ENCODE results near the gene EHMT2.
"Not testable (repeated sequence)": the region's sequence is repeated elsewhere in the genome, so short reads cannot be mapped to it uniquely, and the experiment has no call there.

The EHMT2 gene

GRCh38 chr6:31908791-31909190, 11.3 kb upstream of the EHMT2 start:
- H2BK5ac ChIP-seq (ENCODE audit: low read depth, low read length, poor library complexity, severe bottlenecking): no peak overlapping the region
- WGBS: 75% methylated on average over 4 of the region's 4 CpGs
- H3K14ac ChIP-seq (ENCODE audit: low read length in 2 of 2): no peak overlapping the region
- H2BK12ac ChIP-seq (ENCODE audit: low read length in 2 of 2): no peak overlapping the region
- no peak overlapping the region for H4K8ac ChIP-seq (ENCODE audit: low read length)
- no peaks in the 10 kb centered on the region for H3K79me1 ChIP-seq (replicated peaks; ENCODE audit: low read length, poor library complexity, severe bottlenecking)
- no peak overlapping the region for H3K4ac ChIP-seq (ENCODE audit: low read depth in 1 of 2, low read length in 2 of 2)
- no peak overlapping the region for H3K27ac ChIP-seq (ENCODE audit: low read length, poor library complexity, severe bottlenecking)
- H3K4me2 ChIP-seq (ENCODE audit: low read length, poor library complexity, severe bottlenecking): no peak overlapping the region
- H2BK15ac ChIP-seq (ENCODE audit: low read depth, poor library complexity, severe bottlenecking): no peak overlapping the region
- DNase-seq: peak; percentile 76
- no peak overlapping the region for H3K23ac ChIP-seq (ENCODE audit: low read length in 2 of 2)
- peak overlapping the region; percentile 21 for H3K9ac ChIP-seq (ENCODE audit: low read length)
- H3K4me3 ChIP-seq (ENCODE audit: insufficient read depth in 1 of 2, low read depth in 1 of 2, low read length in 2 of 2): no peak overlapping the region
- no peak overlapping the region for H3K18ac ChIP-seq (ENCODE audit: low read depth in 1 of 2, low read length in 2 of 2)
- peaks cover 4% of the 10 kb centered on the region for H3K4me1 ChIP-seq (ENCODE audit: control insufficient read depth, insufficient read depth, low read depth, low read length)
- H2AFZ ChIP-seq (ENCODE audit: low read depth, low read length): no peak overlapping the region
- H3K9me3 ChIP-seq (ENCODE audit: control insufficient read depth, low read length): no peaks in the 10 kb centered on the region
- no peaks in the 10 kb centered on the region for H3K36me3 ChIP-seq (ENCODE audit: control insufficient read depth in 1 of 2, insufficient read depth in 2 of 2, low read depth in 1 of 2, low read length in 2 of 2)
- H3K27me3 ChIP-seq (ENCODE audit: control insufficient read depth in 1 of 2, insufficient read depth in 1 of 2, low read length in 2 of 2): peaks cover 0 to 15% of the 10 kb centered on the region in 2 experiments
- no peak overlapping the region for H2AK5ac ChIP-seq (ENCODE audit: low read length, severe bottlenecking)
- H4K91ac ChIP-seq (ENCODE audit: low read length): no peak overlapping the region
- no peak overlapping the region for H2BK120ac ChIP-seq (ENCODE audit: low read depth, low read length)

GRCh38 chr6:31908255-31908654, 10.8 kb upstream of the EHMT2 start:
- not testable (repeated sequence) for H4K8ac ChIP-seq (ENCODE audit: low read length); H3K23ac ChIP-seq (ENCODE audit: low read length in 2 of 2); H2BK120ac ChIP-seq (ENCODE audit: low read depth, low read length); H2AFZ ChIP-seq (ENCODE audit: low read depth, low read length); H3K14ac ChIP-seq (ENCODE audit: low read length in 2 of 2); H3K4me2 ChIP-seq (ENCODE audit: low read length, poor library complexity, severe bottlenecking); H4K91ac ChIP-seq (ENCODE audit: low read length); H3K36me3 ChIP-seq (ENCODE audit: control insufficient read depth in 1 of 2, insufficient read depth in 2 of 2, low read depth in 1 of 2, low read length in 2 of 2); H3K4me3 ChIP-seq (ENCODE audit: insufficient read depth in 1 of 2, low read depth in 1 of 2, low read length in 2 of 2); H3K27ac ChIP-seq (ENCODE audit: low read length, poor library complexity, severe bottlenecking); DNase-seq; H2BK12ac ChIP-seq (ENCODE audit: low read length in 2 of 2); H2BK15ac ChIP-seq (ENCODE audit: low read depth, poor library complexity, severe bottlenecking); H2BK5ac ChIP-seq (ENCODE audit: low read depth, low read length, poor library complexity, severe bottlenecking); H3K4me1 ChIP-seq (ENCODE audit: control insufficient read depth, insufficient read depth, low read depth, low read length); H3K79me1 ChIP-seq (replicated peaks; ENCODE audit: low read length, poor library complexity, severe bottlenecking); H3K4ac ChIP-seq (ENCODE audit: low read depth in 1 of 2, low read length in 2 of 2); H3K9me3 ChIP-seq (ENCODE audit: control insufficient read depth, low read length); H2AK5ac ChIP-seq (ENCODE audit: low read length, severe bottlenecking)
- 88% methylated on average over 3 of the region's 5 CpGs for WGBS
- Histone ChIP-seq H3K18ac (ENCODE audit: low read depth in 1 of 2, low read length in 2 of 2) (peak overlapping the region in 1 of 2 experiments; percentile 21), H3K9ac (ENCODE audit: low read length) (peak overlapping the region; percentile 21), H3K27me3 (ENCODE audit: control insufficient read depth in 1 of 2, insufficient read depth in 1 of 2, low read length in 2 of 2) (peaks cover 0 to 15% of the 10 kb centered on the region in 2 experiments)

GRCh38 chr6:31907158-31907813, 9.8 kb upstream of the EHMT2 start:
- no peak overlapping the region for H2BK120ac ChIP-seq (ENCODE audit: low read depth, low read length)
- H2AFZ ChIP-seq (ENCODE audit: low read depth, low read length): no peak overlapping the region
- peaks cover 0 to 15% of the 10 kb centered on the region in 2 experiments for H3K27me3 ChIP-seq (ENCODE audit: control insufficient read depth in 1 of 2, insufficient read depth in 1 of 2, low read length in 2 of 2)
- no peak overlapping the region for H3K23ac ChIP-seq (ENCODE audit: low read length in 2 of 2)
- DNase-seq: peak; percentile 93
- H3K14ac ChIP-seq (ENCODE audit: low read length in 2 of 2): no peak overlapping the region
- no peak overlapping the region for H3K4me2 ChIP-seq (ENCODE audit: low read length, poor library complexity, severe bottlenecking)
- H3K9me3 ChIP-seq (ENCODE audit: control insufficient read depth, low read length): no peaks in the 10 kb centered on the region
- H4K91ac ChIP-seq (ENCODE audit: low read length): no peak overlapping the region
- WGBS: 66% methylated on average over 6 of the region's 7 CpGs
- H3K27ac ChIP-seq (ENCODE audit: low read length, poor library complexity, severe bottlenecking): no peak overlapping the region
- no peaks in the 10 kb centered on the region for H3K79me1 ChIP-seq (replicated peaks; ENCODE audit: low read length, poor library complexity, severe bottlenecking)
- H2BK12ac ChIP-seq (ENCODE audit: low read length in 2 of 2): no peak overlapping the region
- H2BK5ac ChIP-seq (ENCODE audit: low read depth, low read length, poor library complexity, severe bottlenecking): no peak overlapping the region
- peaks cover 6% of the 10 kb centered on the region for H3K4me1 ChIP-seq (ENCODE audit: control insufficient read depth, insufficient read depth, low read depth, low read length)
- no peak overlapping the region for H2BK15ac ChIP-seq (ENCODE audit: low read depth, poor library complexity, severe bottlenecking)
- H3K18ac ChIP-seq (ENCODE audit: low read depth in 1 of 2, low read length in 2 of 2): no peak overlapping the region
- H3K9ac ChIP-seq (ENCODE audit: low read length): peak overlapping the region; percentile 69
- H3K4ac ChIP-seq (ENCODE audit: low read depth in 1 of 2, low read length in 2 of 2): no peak overlapping the region
- no peak overlapping the region for H2AK5ac ChIP-seq (ENCODE audit: low read length, severe bottlenecking)
- no peak overlapping the region for H3K4me3 ChIP-seq (ENCODE audit: insufficient read depth in 1 of 2, low read depth in 1 of 2, low read length in 2 of 2)
- no peaks in the 10 kb centered on the region for H3K36me3 ChIP-seq (ENCODE audit: control insufficient read depth in 1 of 2, insufficient read depth in 2 of 2, low read depth in 1 of 2, low read length in 2 of 2)
- no peak overlapping the region for H4K8ac ChIP-seq (ENCODE audit: low read length)

- not testable (repeated sequence) for H2BK5ac ChIP-seq (ENCODE audit: low read depth, low read length, poor library complexity, severe bottlenecking); H2AFZ ChIP-seq (ENCODE audit: low read depth, low read length); H3K79me1 ChIP-seq (replicated peaks; ENCODE audit: low read length, poor library complexity, severe bottlenecking); H3K9me3 ChIP-seq (ENCODE audit: control insufficient read depth, low read length); H4K8ac ChIP-seq (ENCODE audit: low read length); H3K36me3 ChIP-seq (ENCODE audit: control insufficient read depth in 1 of 2, insufficient read depth in 2 of 2, low read depth in 1 of 2, low read length in 2 of 2); H3K4me1 ChIP-seq (ENCODE audit: control insufficient read depth, insufficient read depth, low read depth, low read length); H2BK15ac ChIP-seq (ENCODE audit: low read depth, poor library complexity, severe bottlenecking); H3K4me2 ChIP-seq (ENCODE audit: low read length, poor library complexity, severe bottlenecking); H2BK120ac ChIP-seq (ENCODE audit: low read depth, low read length); H3K4ac ChIP-seq (ENCODE audit: low read depth in 1 of 2, low read length in 2 of 2); H4K91ac ChIP-seq (ENCODE audit: low read length); H3K27ac ChIP-seq (ENCODE audit: low read length, poor library complexity, severe bottlenecking); H2AK5ac ChIP-seq (ENCODE audit: low read length, severe bottlenecking); H3K23ac ChIP-seq (ENCODE audit: low read length in 2 of 2); H3K4me3 ChIP-seq (ENCODE audit: insufficient read depth in 1 of 2, low read depth in 1 of 2, low read length in 2 of 2); DNase-seq
- H3K9ac ChIP-seq (ENCODE audit: low read length): peak overlapping the region; percentile 69
- H3K14ac ChIP-seq (ENCODE audit: low read length in 2 of 2): peak overlapping the region in 1 of 2 experiments; percentile 7
- 91% methylated on average over 7 of the region's 8 CpGs for WGBS
- H2BK12ac ChIP-seq (ENCODE audit: low read length in 2 of 2): peak overlapping the region in 1 of 2 experiments; percentile 37
- H3K18ac ChIP-seq (ENCODE audit: low read depth in 1 of 2, low read length in 2 of 2): peak overlapping the region in 1 of 2 experiments; percentile 12
- peaks cover 0 to 15% of the 10 kb centered on the region in 2 experiments for H3K27me3 ChIP-seq (ENCODE audit: control insufficient read depth in 1 of 2, insufficient read depth in 1 of 2, low read length in 2 of 2)
These were observed 9.2 kb upstream of the EHMT2 start for GRCh38 chr6:31906727-31907126.

All from mesenchymal stem cell (in vitro differentiated cells and primary cell).